OCI-LY1 (cell line): Measurements from ENCODE around the gene GMDS.

ENCODE experiments used
- H2AFZ ChIP-seq: fragments of 200-600 bp; sonication (generic), shearing (Covaris generic); 2 replicates; pipeline ENCODE4 v1.6.0; 2014; ENCODE audit warnings: antibody characterized with exemption, mild to moderate bottlenecking, low read length
- H3F3A ChIP-seq: fragments of 200-600 bp; sonication (generic), shearing (Covaris generic); 2 replicates; pipeline ENCODE4 v1.6.0; 2014; ENCODE audit warnings: mild to moderate bottlenecking, antibody characterized with exemption, low read length, moderate library complexity; ENCODE audit not compliant: insufficient read depth
- H3K27ac ChIP-seq: fragments of 200-600 bp; sonication (generic); 2 replicates; pipeline ENCODE4 v1.5.1; 2014; ENCODE audit warnings: low read length, mixed run types, mild to moderate bottlenecking, low read depth; ENCODE audit not compliant: poor library complexity, severe bottlenecking
- H3K27me3 ChIP-seq: fragments of 200-600 bp; sonication (generic); 2 replicates; pipeline ENCODE4 v1.6.0; 2014; ENCODE audit warnings: antibody characterized with exemption, mild to moderate bottlenecking, low read length, moderate library complexity; ENCODE audit not compliant: insufficient read depth
- H3K36me3 ChIP-seq: fragments of 200-600 bp; sonication (generic); 2 replicates; pipeline ENCODE4 v1.6.1; 2014; ENCODE audit warnings: mild to moderate bottlenecking, antibody characterized with exemption, low read length, moderate library complexity, mixed read lengths; ENCODE audit not compliant: insufficient read depth
- H3K4me1 ChIP-seq: fragments of 200-600 bp; sonication (generic); 2 replicates; pipeline ENCODE4 v1.5.1; 2014; ENCODE audit warnings: mild to moderate bottlenecking, low read length, moderate library complexity; ENCODE audit not compliant: insufficient read depth, severe bottlenecking
- H3K4me2 ChIP-seq: fragments of 200-600 bp; sonication (generic), shearing (Covaris generic); 2 replicates; pipeline ENCODE4 v1.6.1; 2014; ENCODE audit warnings: low read length
- H3K4me3 ChIP-seq: fragments of 200-600 bp; sonication (generic); 2 replicates; pipeline ENCODE4 v1.5.1; 2014; ENCODE audit warnings: low read length, low read depth, mild to moderate bottlenecking, mixed read lengths; ENCODE audit not compliant: poor library complexity, severe bottlenecking
- H3K79me2 ChIP-seq: fragments of 200-600 bp; shearing (Covaris generic); 2 replicates; pipeline ENCODE4 v1.6.1; 2016; ENCODE audit warnings: mixed run types, low read length, mixed read lengths; ENCODE audit not compliant: insufficient read depth
- H3K9ac ChIP-seq: fragments of 200-600 bp; sonication (generic), shearing (Covaris generic); 2 replicates; pipeline ENCODE4 v1.6.1; 2014; ENCODE audit warnings: mild to moderate bottlenecking, low read length, mixed read lengths
- H3K9me2 ChIP-seq: fragments of 200-600 bp; sonication (generic), shearing (Covaris generic); 2 replicates; pipeline ENCODE4 v1.6.1; 2014; ENCODE audit warnings: low read depth, mild to moderate bottlenecking, low read length, mixed read lengths
- H3K9me3 ChIP-seq: fragments of 200-600 bp; shearing (Covaris generic); 2 replicates; pipeline ENCODE4 v1.6.1; 2014; ENCODE audit warnings: low read length, mixed read lengths
- H4K20me1 ChIP-seq: fragments of 200-600 bp; sonication (generic), shearing (Covaris generic); 2 replicates; pipeline ENCODE4 v1.6.0; 2016; ENCODE audit warnings: mild to moderate bottlenecking, low read length; ENCODE audit not compliant: insufficient read depth
- CTCF ChIP-seq: fragments of 200-600 bp; sonication (generic), shearing (Covaris generic); IDR thresholded peaks from 2 replicates; pipeline ENCODE4 v1.5.1; 2017; ENCODE audit warnings: mild to moderate bottlenecking, antibody characterized with exemption, low read length, moderate library complexity, mixed read lengths
- EZH2 ChIP-seq: fragments of 200-600 bp; sonication (generic), shearing (Covaris generic); IDR thresholded peaks from 2 replicates; pipeline ENCODE4 v1.8.0; 2017; ENCODE audit warnings: borderline replicate concordance, mixed run types, mild to moderate bottlenecking, antibody characterized with exemption, low read length, moderate library complexity, mixed read lengths

GMDS gene

GRCh38 chr6:1810880-1811279, 434.5 kb downstream of the GMDS start:
- H4K20me1 ChIP-seq: no peaks in the 10 kb centered on the region
- no peak overlapping the region for H3K9ac ChIP-seq
- no peaks in the 10 kb centered on the region for H3K9me3 ChIP-seq

GRCh38 chr6:1809291-1809988, 436.0 kb downstream of the GMDS start:
- Histone ChIP-seq H3K36me3 (no peaks in the 10 kb centered on the region), H4K20me1 (no peaks in the 10 kb centered on the region), H3K27ac (no peak overlapping the region), H2AFZ (no peak overlapping the region), H3K4me1 (peaks cover 45% of the 10 kb centered on the region), H3K9me2 (no peaks in the 10 kb centered on the region), H3K4me3 (no peak overlapping the region), H3K79me2 (no peaks in the 10 kb centered on the region), H3K27me3 (no peaks in the 10 kb centered on the region), H3K9me3 (no peaks in the 10 kb centered on the region), H3K4me2 (no peak overlapping the region), H3F3A (no peaks in the 10 kb centered on the region), H3K9ac (no peak overlapping the region)
- TF ChIP-seq EZH2 (no peak), CTCF (no peak)

More at GRCh38 chr6:1810880-1811279, 434.5 kb downstream of the GMDS start:
- H3K36me3 ChIP-seq: no peaks in the 10 kb centered on the region
- no peak overlapping the region for H3K4me3 ChIP-seq
- H3K4me2 ChIP-seq: no peak overlapping the region
- TF ChIP-seq EZH2 (no peak), CTCF (no peak)
- no peaks in the 10 kb centered on the region for H3K27me3 ChIP-seq
- peak overlapping the region; percentile 37 for H3K27ac ChIP-seq
- no peaks in the 10 kb centered on the region for H3K9me2 ChIP-seq
- H3F3A ChIP-seq: no peaks in the 10 kb centered on the region
- H2AFZ ChIP-seq: no peak overlapping the region
- H3K79me2 ChIP-seq: no peaks in the 10 kb centered on the region
- H3K4me1 ChIP-seq: peaks cover 52% of the 10 kb centered on the region

- H3K4me3 ChIP-seq: no peak overlapping the region
- no peak overlapping the region for H3K4me2 ChIP-seq
- no peak overlapping the region for H2AFZ ChIP-seq
- no peaks in the 10 kb centered on the region for H3K9me2 ChIP-seq
- no peak for TF ChIP-seq CTCF
- no peak for TF ChIP-seq EZH2
- no peaks in the 10 kb centered on the region for H3F3A ChIP-seq
- H4K20me1 ChIP-seq: no peaks in the 10 kb centered on the region
- no peak overlapping the region for H3K27ac ChIP-seq
- no peak overlapping the region for H3K9ac ChIP-seq
- no peaks in the 10 kb centered on the region for H3K27me3 ChIP-seq
- H3K4me1 ChIP-seq: peaks cover 42% of the 10 kb centered on the region
- H3K9me3 ChIP-seq: no peaks in the 10 kb centered on the region
- no peaks in the 10 kb centered on the region for H3K36me3 ChIP-seq
- H3K79me2 ChIP-seq: no peaks in the 10 kb centered on the region
These were observed 438.5 kb downstream of the GMDS start for GRCh38 chr6:1806935-1807334.
